ACC112 (cell line): ENCODE data around the gene RNH1.

Experiments
- H2AFZ ChIP-seq: fragments of 200-600 bp; sonication (generic); one replicate; pipeline ENCODE4 v1.6.0; 2017; ENCODE audit warnings: antibody characterized with exemption, low read length; ENCODE audit not compliant: unreplicated experiment
- H3K27ac ChIP-seq: fragments of 200-600 bp; sonication (generic); 2 replicates; pipeline ENCODE4 v1.5.1; 2014; ENCODE audit warnings: low read depth, mild to moderate bottlenecking, antibody characterized with exemption, low read length, moderate library complexity
- H3K27me3 ChIP-seq: fragments of 200-600 bp; sonication (generic); 2 replicates; pipeline ENCODE4 v1.6.1; 2014; ENCODE audit warnings: mild to moderate bottlenecking, antibody characterized with exemption, low read length, moderate library complexity, mixed read lengths; ENCODE audit not compliant: insufficient read depth
- H3K36me3 ChIP-seq: fragments of 200-600 bp; sonication (generic); 2 replicates; pipeline ENCODE4 v1.6.1; 2016; ENCODE audit warnings: mild to moderate bottlenecking, antibody characterized with exemption, low read length, moderate library complexity, mixed read lengths; ENCODE audit not compliant: insufficient read depth
- H3K4me1 ChIP-seq: fragments of 200-600 bp; sonication (generic); one replicate; pipeline ENCODE4 v1.6.1; 2016; ENCODE audit warnings: low read length, mixed read lengths; ENCODE audit not compliant: insufficient read depth, unreplicated experiment, control insufficient read depth
- H3K4me3 ChIP-seq: fragments of 200-600 bp; sonication (generic); 2 replicates; pipeline ENCODE4 v1.5.1; 2014; ENCODE audit warnings: mild to moderate bottlenecking, low read depth, low read length
- H3K79me2 ChIP-seq: fragments of 200-600 bp; sonication (generic); one replicate; pipeline ENCODE4 v1.6.0; 2016; ENCODE audit warnings: low read length; ENCODE audit not compliant: control insufficient read depth, unreplicated experiment, insufficient read depth

Gene RNH1

GRCh38 chr11:504053-504993 is 2.7 kb downstream of the RNH1 start:
- Histone ChIP-seq H2AFZ (peak overlapping the region; percentile 34), H3K36me3 (no peaks in the 10 kb centered on the region; the same call in 1 of the 2 replicates), H3K4me1 (peaks cover 16% of the 10 kb centered on the region), H3K27ac (peak overlapping the region; percentile 100), H3K4me3 (peak overlapping the region; percentile 99), H3K27me3 (no peaks in the 10 kb centered on the region), H3K79me2 (peaks cover 60% of the 10 kb centered on the region)

DNA sequence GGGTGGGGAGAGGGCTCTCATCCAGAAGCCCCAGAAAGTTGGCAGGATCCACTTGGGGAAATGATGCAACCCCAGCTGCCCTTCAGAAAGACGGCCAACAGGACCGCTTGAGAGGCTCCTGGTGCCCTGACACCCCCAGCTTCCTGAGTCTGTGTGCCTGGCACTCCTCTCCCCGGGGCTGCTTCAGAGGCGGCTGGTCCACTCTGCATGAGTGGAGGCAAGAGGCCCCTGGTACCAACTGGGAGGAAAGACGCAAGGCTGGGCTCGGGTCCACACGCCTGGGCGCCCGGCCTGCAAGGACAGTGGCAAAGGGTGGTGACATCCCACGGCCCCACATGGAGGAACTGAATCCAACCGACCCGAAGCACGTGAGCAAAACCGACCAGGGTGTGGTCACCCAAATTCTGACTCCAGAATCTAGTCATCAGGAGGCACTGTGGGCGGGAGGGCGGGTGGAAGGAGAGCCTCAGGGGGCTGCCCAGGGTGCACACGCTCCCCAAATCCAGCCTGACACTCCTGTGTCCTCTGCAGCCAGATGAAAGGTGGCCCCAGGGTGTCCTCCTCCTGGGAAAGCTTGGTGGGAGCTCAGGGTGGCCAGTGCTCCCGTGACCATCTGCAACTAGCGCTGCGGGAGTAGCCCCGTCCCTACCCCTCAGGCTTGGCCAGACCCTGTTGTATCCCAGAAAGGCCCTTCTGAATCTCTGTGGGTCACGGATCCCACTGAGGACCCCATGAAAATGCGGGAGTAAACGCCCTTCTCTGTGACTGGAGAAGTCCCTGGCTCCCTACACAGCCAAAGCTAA is 3.7 kb downstream of the RNH1 start:
- peak overlapping the region; percentile 34 for H2AFZ ChIP-seq
- H3K79me2 ChIP-seq = peaks cover 56% of the 10 kb centered on the region
- no peaks in the 10 kb centered on the region for H3K27me3 ChIP-seq
- H3K36me3 ChIP-seq = peaks cover 5% of the 10 kb centered on the region; the same call in 1 of the 2 replicates
- peaks cover 16% of the 10 kb centered on the region for H3K4me1 ChIP-seq
- peak overlapping the region; percentile 100 for H3K27ac ChIP-seq
- peak overlapping the region; percentile 99 for H3K4me3 ChIP-seq

GRCh38 chr11:502288-503178 is 4.5 kb downstream of the RNH1 start:
- Histone ChIP-seq H2AFZ (no peak overlapping the region), H3K4me1 (peaks cover 12% of the 10 kb centered on the region), H3K27me3 (no peaks in the 10 kb centered on the region), H3K4me3 (peak overlapping the region; percentile 99), H3K79me2 (peaks cover 49% of the 10 kb centered on the region), H3K36me3 (peaks cover 13% of the 10 kb centered on the region; the same call in 1 of the 2 replicates), H3K27ac (peak overlapping the region; percentile 100)

GRCh38 chr11:501683-502287 is 5.3 kb downstream of the RNH1 start:
- Histone ChIP-seq H2AFZ (no peak overlapping the region), H3K27ac (no peak overlapping the region), H3K36me3 (peaks cover 13% of the 10 kb centered on the region; the same call in 1 of the 2 replicates), H3K27me3 (no peaks in the 10 kb centered on the region), H3K4me1 (peaks cover 12% of the 10 kb centered on the region), H3K4me3 (no peak overlapping the region), H3K79me2 (peaks cover 48% of the 10 kb centered on the region)

DNA sequence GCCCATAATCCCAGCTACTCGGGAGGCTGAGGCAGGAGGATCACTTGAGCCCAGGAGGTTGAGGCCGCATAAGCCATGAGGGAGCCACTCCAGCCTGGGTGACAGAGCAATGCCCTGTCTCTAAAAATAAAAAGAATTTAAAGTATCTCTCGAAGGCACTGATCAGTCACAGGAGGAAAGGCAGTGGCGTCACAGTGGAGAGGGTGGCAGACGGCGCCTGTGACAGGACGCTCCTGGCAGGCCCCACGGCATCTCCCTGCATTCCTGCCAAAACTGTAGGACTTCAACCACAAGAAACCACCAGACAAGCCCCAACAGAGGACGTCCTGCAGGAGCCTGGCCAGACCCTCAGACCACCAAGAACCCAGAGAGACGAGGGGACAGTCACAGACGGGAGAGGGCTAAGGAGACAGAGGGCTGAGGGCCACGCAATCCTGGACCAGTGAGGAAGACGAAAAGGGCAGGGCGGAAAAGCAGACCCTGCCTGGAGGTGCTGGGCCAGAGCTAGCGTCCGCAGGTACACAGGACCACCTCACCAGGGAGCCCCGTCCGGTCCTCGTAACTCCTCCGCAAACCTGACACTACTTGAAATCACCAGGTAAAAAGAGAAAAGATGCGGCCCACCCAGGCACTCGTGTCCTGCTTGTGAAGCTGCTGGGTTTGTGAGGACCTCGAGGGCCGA is 5.9 kb downstream of the RNH1 start:
- Histone ChIP-seq H2AFZ (no peak overlapping the region), H3K27ac (no peak overlapping the region), H3K4me3 (no peak overlapping the region), H3K27me3 (no peaks in the 10 kb centered on the region), H3K4me1 (peaks cover 12% of the 10 kb centered on the region), H3K36me3 (peaks cover 13% of the 10 kb centered on the region; the same call in 1 of the 2 replicates), H3K79me2 (peaks cover 47% of the 10 kb centered on the region)

DNA sequence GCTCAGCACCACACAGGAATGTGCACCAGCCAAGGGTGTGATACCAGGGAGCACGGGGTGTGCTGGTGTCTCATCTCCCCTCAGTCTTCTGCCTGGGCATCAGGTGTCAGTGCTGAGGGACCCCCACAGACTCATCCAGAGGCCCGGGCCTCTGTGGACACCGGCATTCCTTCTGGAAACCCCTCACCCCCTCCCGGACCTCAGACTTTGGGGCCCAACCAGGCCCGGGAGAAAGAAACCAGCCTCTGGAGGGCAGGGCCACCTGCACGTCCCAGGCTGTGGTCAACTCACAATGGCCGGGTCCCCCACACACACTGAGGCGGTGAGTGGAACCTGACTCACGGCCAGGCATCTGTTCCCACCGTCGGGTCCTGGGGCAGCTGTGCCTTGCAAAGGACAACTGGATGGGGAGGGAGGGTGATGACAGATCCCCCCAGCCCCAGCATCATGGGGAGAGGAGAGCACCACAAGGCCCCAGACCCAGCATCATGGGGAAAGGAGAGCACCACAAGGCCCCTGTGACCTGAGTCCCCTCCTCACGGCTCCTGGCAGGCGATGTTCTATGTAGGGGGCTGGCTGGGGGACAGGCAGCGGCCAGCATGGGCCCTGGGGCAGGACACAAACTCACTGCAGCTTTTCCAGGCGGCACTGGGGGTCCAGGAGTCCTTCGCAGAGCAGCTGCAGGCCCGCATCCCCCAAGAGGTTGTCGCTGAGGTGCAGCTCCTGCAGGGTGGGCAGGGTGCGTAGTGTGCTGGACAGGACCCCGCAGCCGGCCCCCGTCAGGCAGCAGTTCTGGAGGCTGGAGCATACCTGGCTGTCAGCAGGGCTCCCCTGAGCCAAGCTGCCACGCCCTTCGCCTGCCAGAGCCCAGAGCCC is 7.6 kb downstream of the RNH1 start:
- Histone ChIP-seq H3K4me1 (peaks cover 5% of the 10 kb centered on the region), H3K4me3 (no peak overlapping the region), H3K27ac (no peak overlapping the region), H3K79me2 (peaks cover 32% of the 10 kb centered on the region), H2AFZ (no peak overlapping the region), H3K27me3 (no peaks in the 10 kb centered on the region), H3K36me3 (peaks cover 13% of the 10 kb centered on the region; the same call in 1 of the 2 replicates)

DNA sequence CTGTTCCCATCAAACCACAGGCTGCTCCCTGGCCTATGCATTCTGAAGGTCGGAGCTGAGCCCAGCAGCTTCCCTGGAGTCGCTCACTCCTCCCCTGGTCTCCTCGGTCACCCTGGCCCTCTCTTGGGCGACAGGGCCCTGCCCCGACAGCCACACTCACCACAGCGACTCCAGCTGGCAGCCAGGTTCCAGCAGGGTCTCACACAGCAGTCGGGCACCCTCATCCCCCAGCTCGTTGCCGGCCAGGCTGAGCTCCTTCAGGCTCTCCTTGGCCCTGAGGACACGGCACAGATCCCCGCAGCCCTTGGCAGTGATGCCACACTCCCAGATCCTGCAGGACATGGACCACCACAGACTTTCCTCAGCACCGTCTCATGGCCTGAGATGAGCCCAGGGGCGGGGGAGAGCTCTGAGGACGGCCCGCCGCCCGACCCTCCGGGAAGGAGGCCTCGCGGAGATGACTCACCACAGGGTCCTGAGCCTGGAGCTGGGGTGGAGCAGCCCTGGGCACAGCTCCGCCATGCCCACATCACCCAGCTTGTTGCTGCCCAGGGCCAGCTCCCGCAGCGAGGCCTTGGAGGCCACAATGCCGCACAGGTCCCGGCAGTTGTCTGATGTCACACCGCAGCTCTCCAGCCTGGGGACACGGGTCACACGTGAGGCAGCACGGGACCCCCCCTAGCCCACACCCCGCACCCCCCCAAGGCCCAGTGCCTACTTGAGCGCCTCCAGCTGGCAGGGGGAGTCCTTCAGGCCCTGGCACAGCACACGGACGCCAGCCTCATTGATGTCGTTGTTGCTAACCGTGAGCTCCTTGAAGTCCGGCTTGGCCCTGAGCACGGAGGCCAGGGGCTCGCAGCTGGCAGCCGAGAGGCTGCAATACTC is 8.5 kb downstream of the RNH1 start:
- peaks cover 5% of the 10 kb centered on the region for H3K4me1 ChIP-seq

GRCh38 chr11:497565-498296 is 9.3 kb downstream of the RNH1 start:
- Histone ChIP-seq H3K27me3 (no peaks in the 10 kb centered on the region), H3K27ac (no peak overlapping the region), H3K4me3 (no peak overlapping the region), H3K79me2 (peaks cover 18% of the 10 kb centered on the region), H3K36me3 (peaks cover 13% of the 10 kb centered on the region; the same call in 1 of the 2 replicates), H3K4me1 (peaks cover 3% of the 10 kb centered on the region), H2AFZ (no peak overlapping the region)

More for the DNA sequence above, 8.5 kb downstream of the RNH1 start:
- H3K79me2 ChIP-seq = peaks cover 23% of the 10 kb centered on the region
- H3K27me3 ChIP-seq = no peaks in the 10 kb centered on the region
- H3K27ac ChIP-seq = no peak overlapping the region
- no peak overlapping the region for H2AFZ ChIP-seq
- no peak overlapping the region for H3K4me3 ChIP-seq
- H3K36me3 ChIP-seq = peaks cover 13% of the 10 kb centered on the region; the same call in 1 of the 2 replicates
